ENCODE data around the gene PCLO.
"Not testable (repeated sequence)": the region's sequence is repeated elsewhere in the genome, so short reads cannot be mapped to it uniquely, and the experiment has no call there.

The PCLO gene

DNA sequence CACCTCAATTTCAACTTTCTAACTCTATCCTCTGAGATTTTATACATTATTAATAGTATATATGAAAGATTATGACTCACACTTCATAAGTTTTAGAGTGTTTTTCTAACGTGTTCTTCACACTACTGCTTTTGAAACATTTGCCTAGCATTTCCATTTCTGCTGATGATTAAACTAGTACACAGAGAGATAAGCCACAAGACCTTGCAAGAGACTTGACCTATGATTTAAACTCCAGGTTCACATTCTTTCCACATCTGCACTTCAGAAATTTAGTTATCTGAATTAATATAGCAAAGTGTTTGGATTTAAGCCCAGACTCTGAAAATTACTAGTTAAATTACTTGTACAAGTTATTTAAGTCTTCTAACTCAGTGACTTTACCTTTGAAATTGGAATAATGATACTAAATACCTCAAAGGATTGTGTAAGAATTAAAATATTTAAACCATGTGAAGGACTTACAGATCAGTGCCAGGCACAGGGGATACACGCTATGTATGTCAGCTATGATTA, 66.6 kb downstream of the PCLO start:
- no peak for DNase-seq (ENCODE audit: low read depth)
- no peak overlapping the region for H3K4me3 ChIP-seq (ENCODE audit: low read depth, low read length)
- TF ChIP-seq, protein P1, sequence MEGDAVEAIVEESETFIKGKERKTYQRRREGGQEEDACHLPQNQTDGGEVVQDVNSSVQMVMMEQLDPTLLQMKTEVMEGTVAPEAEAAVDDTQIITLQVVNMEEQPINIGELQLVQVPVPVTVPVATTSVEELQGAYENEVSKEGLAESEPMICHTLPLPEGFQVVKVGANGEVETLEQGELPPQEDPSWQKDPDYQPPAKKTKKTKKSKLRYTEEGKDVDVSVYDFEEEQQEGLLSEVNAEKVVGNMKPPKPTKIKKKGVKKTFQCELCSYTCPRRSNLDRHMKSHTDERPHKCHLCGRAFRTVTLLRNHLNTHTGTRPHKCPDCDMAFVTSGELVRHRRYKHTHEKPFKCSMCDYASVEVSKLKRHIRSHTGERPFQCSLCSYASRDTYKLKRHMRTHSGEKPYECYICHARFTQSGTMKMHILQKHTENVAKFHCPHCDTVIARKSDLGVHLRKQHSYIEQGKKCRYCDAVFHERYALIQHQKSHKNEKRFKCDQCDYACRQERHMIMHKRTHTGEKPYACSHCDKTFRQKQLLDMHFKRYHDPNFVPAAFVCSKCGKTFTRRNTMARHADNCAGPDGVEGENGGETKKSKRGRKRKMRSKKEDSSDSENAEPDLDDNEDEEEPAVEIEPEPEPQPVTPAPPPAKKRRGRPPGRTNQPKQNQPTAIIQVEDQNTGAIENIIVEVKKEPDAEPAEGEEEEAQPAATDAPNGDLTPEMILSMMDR (IDR thresholded peaks at IDR 0.05; ENCODE audit: control insufficient read depth, extremely low read depth, insufficient read depth): no peak

DNA sequence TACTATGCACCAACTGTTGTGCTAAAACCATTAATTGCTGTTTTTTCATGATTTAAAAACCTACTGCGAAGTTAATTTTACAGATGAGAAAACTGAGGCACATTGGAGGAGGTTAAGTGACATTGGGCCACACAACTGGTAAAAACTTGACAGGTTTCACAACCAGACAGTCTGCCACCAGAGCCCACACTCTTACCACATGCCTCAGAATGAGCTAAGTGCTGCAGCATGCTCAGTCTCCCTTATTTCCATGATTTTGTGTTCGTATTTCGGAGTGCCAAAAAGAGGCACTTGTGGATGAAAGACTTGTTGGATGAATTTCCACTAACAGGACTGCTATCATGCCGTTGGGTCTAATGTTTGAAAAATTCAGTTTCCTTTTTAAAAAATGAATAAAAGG, 77.4 kb downstream of the PCLO start:
- DNase-seq (ENCODE audit: low read depth): no peak
- TF ChIP-seq, protein P1 (IDR thresholded peaks at IDR 0.05; ENCODE audit: control insufficient read depth, extremely low read depth, insufficient read depth): no peak
- H3K4me3 ChIP-seq (ENCODE audit: low read depth, low read length): no peak overlapping the region

DNA sequence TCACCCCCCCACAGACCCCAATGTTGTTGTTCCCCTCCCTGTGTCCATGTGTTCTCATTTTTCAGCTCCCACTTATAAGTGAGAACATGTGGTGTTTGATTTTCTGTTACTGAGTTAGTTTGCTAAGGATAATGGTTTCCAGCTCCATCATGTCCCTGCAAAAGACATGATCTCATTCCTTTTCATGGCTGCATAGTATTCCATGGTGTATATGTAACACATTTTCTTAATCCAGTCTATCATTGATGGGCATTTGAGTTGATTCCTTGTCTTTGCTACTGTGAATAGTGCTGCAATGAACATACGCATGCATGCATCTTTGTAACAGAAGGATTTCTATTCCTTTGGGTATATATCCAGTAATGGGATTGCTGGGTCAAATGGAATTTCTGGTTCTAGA, 82.8 kb downstream of the PCLO start:
- DNase-seq (ENCODE audit: low read depth); H3K4me3 ChIP-seq (ENCODE audit: low read depth, low read length): not testable (repeated sequence)

DNA sequence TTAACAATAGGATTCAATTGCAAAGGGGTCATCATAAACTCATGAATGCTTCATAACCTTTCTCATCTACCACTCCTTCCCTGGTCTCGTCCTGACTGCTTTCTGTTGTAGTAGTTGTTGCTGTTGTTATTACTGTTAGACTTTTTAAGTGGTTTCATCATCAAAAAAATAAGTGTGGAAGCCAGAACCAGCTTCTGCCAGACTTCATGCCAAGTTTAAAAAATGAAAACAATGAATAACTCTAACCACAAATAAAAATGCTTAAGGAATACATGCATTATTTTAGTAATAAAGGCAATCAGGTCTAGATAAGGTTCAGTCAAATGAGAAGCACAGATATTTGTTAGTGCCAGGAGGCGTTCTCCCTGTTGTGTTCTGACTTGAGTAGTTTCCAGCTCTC, 85.4 kb downstream of the PCLO start:
- TF ChIP-seq, protein P1 (IDR thresholded peaks at IDR 0.05; ENCODE audit: control insufficient read depth, extremely low read depth, insufficient read depth): no peak
- no peak overlapping the region for H3K4me3 ChIP-seq (ENCODE audit: low read depth, low read length)
- DNase-seq (ENCODE audit: low read depth): no peak

DNA sequence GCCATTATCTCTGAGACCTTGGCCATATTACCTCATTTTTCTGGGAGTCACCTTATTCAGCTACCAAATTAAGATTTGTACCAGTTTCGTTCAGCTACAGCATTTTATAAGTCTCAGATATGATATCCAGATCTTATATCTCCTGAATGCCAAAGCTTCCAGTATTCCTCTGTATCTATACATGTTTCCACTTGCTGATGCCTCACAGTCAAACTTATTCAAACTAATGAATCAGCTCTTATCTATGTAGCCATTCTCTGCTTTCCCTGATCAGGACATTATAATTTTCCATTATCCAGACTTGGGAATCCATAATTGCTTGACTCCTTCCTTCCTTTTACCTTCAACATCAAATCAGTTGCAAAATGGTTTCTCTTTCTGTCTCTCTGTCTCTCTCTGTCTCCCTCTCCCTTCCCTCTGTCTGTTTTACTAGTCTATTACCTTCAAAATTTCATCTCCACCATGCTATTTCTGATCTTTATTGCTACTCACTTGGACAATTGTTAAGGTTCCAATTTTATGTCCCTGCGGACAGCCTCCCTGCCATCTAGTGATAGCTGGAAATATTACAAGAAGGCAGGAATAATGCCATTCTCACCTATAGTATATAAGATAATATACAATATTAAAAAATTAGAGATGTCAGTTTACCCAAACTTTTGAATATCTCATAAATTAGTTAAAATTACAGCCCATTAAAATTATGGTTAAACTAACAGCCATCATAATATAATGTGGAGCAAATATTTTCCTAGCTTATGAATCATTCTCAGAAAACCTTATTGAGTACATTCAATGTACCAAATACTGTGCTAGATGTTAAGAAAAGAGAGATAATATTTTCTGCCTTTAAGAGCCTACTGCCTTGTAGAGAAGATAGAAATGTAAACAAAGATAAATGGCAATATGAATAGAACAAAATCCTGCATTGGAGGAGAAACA, 89.8 kb downstream of the PCLO start:
- peak; percentile 7 for DNase-seq (ENCODE audit: low read depth)
- TF ChIP-seq, protein P1 (IDR thresholded peaks at IDR 0.05; ENCODE audit: control insufficient read depth, extremely low read depth, insufficient read depth): peak; percentile 71
- H3K4me3 ChIP-seq (ENCODE audit: low read depth, low read length): no peak overlapping the region

DNA sequence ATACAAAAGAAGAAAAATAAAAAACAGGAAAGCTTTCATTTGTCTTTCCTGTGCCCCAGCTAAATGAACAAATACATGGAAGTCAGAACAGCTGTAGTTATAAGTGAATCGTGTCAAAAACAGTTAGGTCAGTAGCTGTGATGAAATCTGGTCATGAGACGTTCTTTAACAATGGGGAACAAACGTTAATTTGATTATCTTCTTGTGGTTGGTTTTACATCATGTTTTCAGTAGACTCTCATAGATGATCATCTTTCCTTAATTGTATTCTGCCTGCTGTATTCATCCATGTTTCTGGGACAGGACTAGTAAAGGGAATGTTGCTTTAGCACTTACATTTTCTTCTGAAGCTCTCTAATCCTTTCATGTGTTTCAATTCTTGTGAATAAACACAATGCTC, 97.0 kb downstream of the PCLO start:
- TF ChIP-seq, protein P1 (IDR thresholded peaks at IDR 0.05; ENCODE audit: control insufficient read depth, extremely low read depth, insufficient read depth): no peak
- H3K4me3 ChIP-seq (ENCODE audit: low read depth, low read length): no peak overlapping the region
- DNase-seq (ENCODE audit: low read depth): no peak

DNA sequence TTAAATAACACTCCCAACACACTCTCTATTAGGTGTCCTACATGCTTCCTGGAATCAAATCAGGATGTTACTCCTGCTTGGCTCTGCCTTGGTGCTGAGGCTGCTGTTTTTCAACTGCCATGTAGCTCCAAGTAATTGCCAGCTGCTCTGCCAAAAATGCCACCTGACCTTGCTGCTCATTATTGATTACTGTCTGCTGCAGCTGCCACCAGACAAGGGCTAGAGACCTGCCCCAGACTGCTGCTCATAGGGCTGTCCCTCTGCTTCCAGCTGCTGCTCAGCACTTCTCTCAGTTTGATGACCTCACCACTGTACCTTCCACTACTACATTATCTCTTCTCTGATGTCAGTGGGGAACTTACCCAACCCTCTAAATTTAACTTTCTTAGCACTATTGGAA, 102.5 kb downstream of the PCLO start:
- H3K4me3 ChIP-seq (ENCODE audit: low read depth, low read length): no peak overlapping the region
- TF ChIP-seq, protein P1 (IDR thresholded peaks at IDR 0.05; ENCODE audit: control insufficient read depth, extremely low read depth, insufficient read depth): no peak
- DNase-seq (ENCODE audit: low read depth): no peak
